Body of pancreas (tissue), 4 donors: ENCODE results near the gene IGHMBP2. TPM values are rescaled to one million over a fixed set of nuclear protein-coding genes. Genes with fewer than 3 reads are reported as not detected.

Experiments
- ATAC-seq: fragments of 150-250 bp; one replicate; pipeline ENCODE4 v1.9.1; 2016
- DNase-seq, 4 donors: peaks; one replicate each; pipeline ENCODE4 v3.0.0-alpha.2; 2019
- H3K27ac ChIP-seq, 4 donors: fragments of 200-600 bp; sonication (generic); 1 replicate in 3 of 4; 2 replicates in 1 of 4; pipeline versions ENCODE4 v1.5.1 to v1.6.1; 2016 to 2019; ENCODE audit warnings: mild to moderate bottlenecking in 1 of 4, mixed read lengths in 1 of 4, moderate library complexity in 1 of 4
- H3K27me3 ChIP-seq, 2 donors: fragments of 200-600 bp; sonication (generic); one replicate each; pipeline ENCODE4 v1.6.0; 2016; ENCODE audit warnings: mild to moderate bottlenecking in 1 of 2
- H3K36me3 ChIP-seq, 2 donors: fragments of 200-600 bp; sonication (generic); replicated peaks in 1 of 2; 2 replicates each; pipeline ENCODE4 v1.5.1; 2016; ENCODE audit warnings: low read depth in 2 of 2; ENCODE audit not compliant: insufficient read depth in 1 of 2
- H3K4me1 ChIP-seq: fragments of 200-600 bp; sonication (generic); one replicate; pipeline ENCODE4 v1.6.0; 2016
- H3K4me3 ChIP-seq, 2 donors: fragments of 200-600 bp; sonication (generic); 1 replicate in 1 of 2; 2 replicates in 1 of 2; pipeline ENCODE4 v1.5.1; 2016 to 2019
- H3K9me3 ChIP-seq, 3 donors: fragments of 200-600 bp; sonication (generic); 1 replicate in 2 of 3; 2 replicates in 1 of 3; pipeline ENCODE4 v1.5.1; 2016
- CTCF ChIP-seq, 7 experiments: fragments of 450-650 bp in 4 of 7; fragments of 200-600 bp in 3 of 7; sonication (generic) in 3 of 7; IDR thresholded peaks; one replicate each; pipeline ENCODE4 v1.5.1; 2016 to 2019; ENCODE audit warnings: antibody characterized with exemption in 7 of 7
- POLR2A ChIP-seq, 3 donors: fragments of 450-650 bp; IDR thresholded peaks; one replicate each; pipeline ENCODE4 v1.6.1; 2016; ENCODE audit warnings: antibody characterized with exemption in 3 of 3, mild to moderate bottlenecking in 2 of 3
- WGBS, 2 donors: methylation state at CpG; one replicate each; pipeline ENCODE4 v1.1.5; 2017; 5-methylcytosine and 5-hydroxymethylcytosine counted together
- intact Hi-C: fragments of 100-400 bp; cut with DNase I; formaldehyde crosslinking; loops from one replicate; pipeline ENCODE4 v1.15.1; 2023
- total RNA-seq, 2 donors: library from RNA; depleted of rRNA; stranded (reverse); fragments of >200 nt; gene quantifications; one replicate each; pipeline ENCODE4 v1.1.0, GENCODE V29; 2016

IGHMBP2 gene
- total RNA-seq, 2 donors from 2014 or later = 6.2 to 17.1 TPM

- no peaks in the 10 kb centered on the region for H3K9me3 ChIP-seq
- H3K36me3 ChIP-seq = peaks cover 0 to 20% of the 10 kb centered on the region in 2 donors
- no peak overlapping the region for H3K4me3 ChIP-seq
- peaks cover 16% of the 10 kb centered on the region for H3K4me1 ChIP-seq
- WGBS, 2 donors = 67 to 78% methylated on average over 7 to 18 of the region's 18 CpGs
- ATAC-seq (peak; percentile 29), DNase-seq (peak in 2 of 4 donors; percentile 22 to 42)
- TF ChIP-seq POLR2A (IDR thresholded peaks at IDR 0.05) = no peak
- peak in 2 of 7 experiments; percentile 15 to 25 for TF ChIP-seq CTCF (IDR thresholded peaks at IDR 0.05)
- H3K27ac ChIP-seq = peak overlapping the region in 2 of 4 donors; percentile 61 to 73
- H3K27me3 ChIP-seq = no peaks in the 10 kb centered on the region
- intact Hi-C loops = no loop called here
These were observed 13.7 kb upstream of the IGHMBP2 start for GRCh38 chr11:68889948-68890446.

- H3K9me3 ChIP-seq = no peaks in the 10 kb centered on the region
- ATAC-seq (peak; percentile 75), DNase-seq (peak; percentile 48 to 78 (median 66))
- 45 to 71% methylated on average over 17 of the region's 17 CpGs for WGBS, 2 donors
- peaks cover 16% of the 10 kb centered on the region for H3K4me1 ChIP-seq
- intact Hi-C loops = no loop called here
- H3K4me3 ChIP-seq = no peak overlapping the region
- peak overlapping the region in 3 of 4 donors; percentile 61 to 73 (median 63) for H3K27ac ChIP-seq
- TF ChIP-seq CTCF (IDR thresholded peaks at IDR 0.05) = no peak
- TF ChIP-seq POLR2A (IDR thresholded peaks at IDR 0.05) = no peak
- H3K36me3 ChIP-seq = peaks cover 0 to 23% of the 10 kb centered on the region in 2 donors
- H3K27me3 ChIP-seq = no peaks in the 10 kb centered on the region
These were observed 13.0 kb upstream of the IGHMBP2 start for GRCh38 chr11:68890490-68891231.

- no peak overlapping the region for H3K4me3 ChIP-seq
- H3K27ac ChIP-seq = peak overlapping the region; percentile 48 to 73 (median 62)
- peaks cover 16% of the 10 kb centered on the region for H3K4me1 ChIP-seq
- no peaks in the 10 kb centered on the region for H3K27me3 ChIP-seq
- WGBS, 2 donors = 66 to 89% methylated on average over 8 to 14 of the region's 17 CpGs
- DNase-seq (no peak), ATAC-seq (no peak)
- H3K9me3 ChIP-seq = no peaks in the 10 kb centered on the region
- intact Hi-C loops = no loop called here
- peaks cover 0 to 30% of the 10 kb centered on the region in 2 donors for H3K36me3 ChIP-seq
- TF ChIP-seq CTCF (IDR thresholded peaks at IDR 0.05) (no peak), POLR2A (IDR thresholded peaks at IDR 0.05) (no peak)
These were observed 12.2 kb upstream of the IGHMBP2 start for GRCh38 chr11:68891351-68891948.

DNA sequence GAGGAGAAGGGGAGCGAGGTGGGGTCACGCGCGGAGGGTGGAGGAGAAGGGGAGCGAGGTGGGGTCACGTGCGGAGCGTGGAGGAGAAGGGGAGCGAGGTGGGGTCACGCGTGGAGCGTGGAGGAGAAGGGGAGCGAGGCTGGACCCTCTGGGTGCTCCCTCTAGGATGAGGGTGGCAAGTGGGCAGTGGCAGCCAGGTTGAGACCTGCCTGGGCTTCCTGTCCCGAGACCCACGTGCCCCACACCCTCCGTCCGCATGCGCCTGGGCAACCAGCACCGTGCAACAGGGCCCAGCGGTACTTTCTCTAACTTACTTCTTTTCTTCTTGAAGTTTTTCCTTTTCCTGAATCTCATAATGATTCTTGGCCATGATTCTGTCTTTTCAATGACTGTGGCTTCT lies 11.1 kb upstream of the IGHMBP2 start:
- WGBS, 2 donors = 92 to 94% methylated on average over 14 to 20 of the region's 20 CpGs
- Histone ChIP-seq H3K4me1 (peaks cover 16% of the 10 kb centered on the region), H3K36me3 (peaks cover 7 to 40% of the 10 kb centered on the region in 2 donors), H3K27me3 (no peaks in the 10 kb centered on the region), H3K27ac (no peak overlapping the region), H3K9me3 (no peaks in the 10 kb centered on the region), H3K4me3 (no peak overlapping the region)
- intact Hi-C loops = no loop called here
- TF ChIP-seq CTCF (IDR thresholded peaks at IDR 0.05) (no peak), POLR2A (IDR thresholded peaks at IDR 0.05) (no peak)
- no peak for ATAC-seq
- no peak for DNase-seq
